HG03139 (cell line): ENCODE measurements around the gene NSMCE4A.
"Not testable (repeated sequence)": the region's sequence is repeated elsewhere in the genome, so short reads cannot be mapped to it uniquely, and the experiment has no call there.

Source experiments
- ATAC-seq: cut with Tn5 transposase; IDR thresholded peaks from one replicate; pipeline ENCODE4 v1.9.1; 2021; ENCODE audit not compliant: unreplicated experiment

Gene NSMCE4A, protein sequence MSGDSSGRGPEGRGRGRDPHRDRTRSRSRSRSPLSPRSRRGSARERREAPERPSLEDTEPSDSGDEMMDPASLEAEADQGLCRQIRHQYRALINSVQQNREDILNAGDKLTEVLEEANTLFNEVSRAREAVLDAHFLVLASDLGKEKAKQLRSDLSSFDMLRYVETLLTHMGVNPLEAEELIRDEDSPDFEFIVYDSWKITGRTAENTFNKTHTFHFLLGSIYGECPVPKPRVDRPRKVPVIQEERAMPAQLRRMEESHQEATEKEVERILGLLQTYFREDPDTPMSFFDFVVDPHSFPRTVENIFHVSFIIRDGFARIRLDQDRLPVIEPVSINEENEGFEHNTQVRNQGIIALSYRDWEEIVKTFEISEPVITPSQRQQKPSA

DNA sequence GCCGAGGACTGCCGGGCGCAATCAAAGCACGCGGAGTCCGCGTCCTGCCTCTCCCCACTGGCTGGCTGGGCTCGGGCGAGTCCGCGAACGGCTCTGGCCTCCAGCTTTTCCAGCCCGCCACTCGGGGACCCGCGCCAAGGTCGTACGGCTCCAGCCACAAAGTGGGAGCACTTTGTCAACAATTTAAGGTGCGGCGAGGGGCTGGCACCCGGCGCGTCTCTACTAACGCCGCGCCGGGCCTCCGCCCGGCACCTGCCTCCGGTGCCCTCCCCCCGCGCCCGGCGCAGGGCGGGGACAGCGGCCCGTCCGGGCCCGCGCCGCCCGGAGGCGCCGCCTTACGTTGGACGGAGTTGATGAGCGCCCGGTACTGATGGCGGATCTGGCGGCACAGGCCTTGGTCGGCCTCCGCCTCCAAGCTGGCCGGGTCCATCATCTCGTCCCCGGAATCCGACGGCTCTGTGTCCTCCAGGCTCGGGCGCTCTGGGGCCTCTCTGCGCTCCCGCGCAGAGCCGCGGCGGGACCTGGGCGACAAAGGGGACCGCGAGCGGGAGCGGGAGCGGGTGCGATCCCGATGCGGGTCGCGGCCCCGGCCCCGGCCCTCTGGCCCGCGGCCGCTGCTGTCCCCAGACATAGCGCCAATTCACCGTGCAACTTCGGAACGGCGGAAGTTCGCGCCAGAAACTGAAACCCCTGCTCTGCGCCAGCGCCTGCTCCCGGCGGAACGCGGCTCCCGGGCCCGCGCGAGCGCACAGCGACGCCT lies at the start of gene NSMCE4A:
NSMCE4A (minus strand) TSS at position 683 of the 760 bp plus-strand sequence; CDS start at position 631, 52 bp downstream.
- peak; percentile 78 for ATAC-seq

- not testable (repeated sequence) for ATAC-seq
Observed at GRCh38 chr10:122023257-122023656, 48.2 kb upstream of the NSMCE4A start.

DNA sequence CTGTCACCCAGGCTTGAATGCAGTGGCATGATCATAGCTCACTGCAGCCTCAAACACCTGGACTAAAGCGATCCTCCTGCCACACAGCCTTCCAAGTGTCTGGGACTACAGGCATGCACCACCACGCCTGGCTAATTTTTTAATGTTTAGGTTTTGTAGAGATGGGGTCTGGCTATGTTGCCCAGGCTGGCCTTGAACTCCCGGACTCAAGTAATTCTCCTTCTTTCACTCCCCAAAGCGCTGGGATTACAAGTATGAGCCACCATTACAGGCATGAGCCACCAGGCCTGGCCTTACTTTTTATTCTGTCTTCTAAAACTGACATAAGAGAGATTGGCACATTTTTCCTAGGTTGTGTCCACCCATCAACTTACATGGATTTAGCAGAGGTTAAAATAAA lies 47.3 kb upstream of the NSMCE4A start:
- no peak for ATAC-seq

DNA sequence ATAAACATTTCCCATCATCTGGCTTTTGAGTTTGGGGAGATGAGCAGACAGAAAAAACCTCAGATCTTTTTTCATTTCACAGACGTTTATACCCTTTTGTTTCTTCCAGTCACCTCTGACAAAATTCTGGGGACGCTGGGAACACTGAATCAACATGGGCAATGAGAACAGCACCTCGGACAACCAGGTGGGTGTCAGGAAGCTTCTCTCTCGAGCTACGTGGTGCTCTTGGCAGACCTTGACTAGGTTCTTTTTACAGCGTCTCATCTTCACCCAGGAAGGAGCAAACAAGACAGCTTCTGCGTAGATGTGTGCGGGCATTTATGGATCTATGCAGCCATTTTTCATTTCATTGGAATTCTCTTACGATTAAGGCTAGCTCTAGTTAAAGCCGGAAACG lies 46.8 kb upstream of the NSMCE4A start:
- no peak for ATAC-seq

DNA sequence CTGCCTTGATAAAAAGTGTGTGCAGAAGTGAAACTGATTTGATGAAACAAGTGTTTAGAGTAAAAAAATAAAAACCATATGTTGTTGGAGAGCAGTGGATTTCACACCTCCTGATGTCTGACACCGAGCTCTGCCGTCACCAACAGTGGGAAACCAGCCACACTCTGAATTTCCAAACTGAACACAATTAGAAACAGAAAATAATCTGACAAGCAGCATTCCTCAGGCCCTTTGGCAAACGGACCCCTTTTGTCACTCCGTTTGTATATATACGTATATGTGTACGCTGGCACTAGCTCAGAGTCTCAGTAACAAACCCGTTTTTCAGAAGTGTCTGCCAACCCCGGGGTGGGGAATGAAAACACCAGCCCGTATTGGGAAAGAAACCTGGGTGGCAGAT lies 46.4 kb upstream of the NSMCE4A start:
- ATAC-seq, result no peak

- ATAC-seq, result no peak
Observed at GRCh38 chr10:122020226-122020625, 45.2 kb upstream of the NSMCE4A start.

GRCh38 chr10:122019414-122019975 lies 44.5 kb upstream of the NSMCE4A start:
- ATAC-seq, result no peak

GRCh38 chr10:122018951-122019413 lies 44.0 kb upstream of the NSMCE4A start:
- ATAC-seq, result no peak

DNA sequence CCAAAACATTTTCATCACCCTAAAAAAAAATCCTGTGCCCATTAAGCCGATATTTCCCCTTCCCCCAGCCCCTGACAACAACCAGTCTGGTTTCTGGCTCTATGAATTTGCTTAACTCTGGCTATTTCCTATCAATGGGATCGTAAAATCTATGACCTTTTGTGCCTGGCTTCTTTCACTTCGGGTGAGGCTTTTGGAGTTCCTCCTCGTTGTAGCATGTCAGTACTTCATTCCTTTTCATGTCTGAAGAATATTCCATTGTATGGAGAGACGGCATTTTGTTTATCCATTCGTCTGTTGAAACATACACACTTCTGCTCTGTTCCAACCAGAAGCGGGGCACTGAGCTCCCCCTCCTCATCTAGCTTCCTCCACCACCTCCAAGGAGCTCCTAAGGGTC lies 43.5 kb upstream of the NSMCE4A start:
- no peak for ATAC-seq

- not testable (repeated sequence) for ATAC-seq
Observed at GRCh38 chr10:122017926-122018325, 42.9 kb upstream of the NSMCE4A start.

DNA sequence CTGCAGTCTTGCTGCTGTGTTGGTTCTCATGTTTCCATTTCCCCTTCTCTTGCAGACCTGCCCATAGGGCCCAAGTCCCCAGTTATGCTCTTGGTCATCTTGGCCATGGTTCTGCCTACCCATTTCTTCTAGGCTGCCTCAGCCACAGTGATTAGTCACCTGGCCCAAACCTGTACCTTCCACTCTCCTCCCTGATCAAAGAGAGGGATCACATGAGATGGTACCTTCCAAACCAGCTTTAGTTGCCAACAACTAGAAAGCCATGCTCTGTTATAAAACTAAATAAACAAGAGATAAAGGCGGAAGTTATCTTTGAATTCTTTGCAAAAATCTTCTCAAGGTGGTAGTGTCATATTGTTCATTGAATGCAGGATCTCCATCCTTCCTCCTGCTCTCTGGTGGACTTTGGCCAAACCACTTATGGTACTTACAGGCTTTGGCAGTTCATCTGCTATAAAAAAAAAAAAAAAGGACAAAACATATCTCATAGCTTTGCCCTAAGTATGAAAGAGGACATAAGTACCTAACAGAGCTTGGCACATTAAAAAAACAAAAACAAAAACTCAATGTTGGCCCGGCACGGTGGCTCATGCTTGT lies 39.7 kb upstream of the NSMCE4A start:
- ATAC-seq, result no peak

GRCh38 chr10:122013311-122013780 lies 38.3 kb upstream of the NSMCE4A start:
- ATAC-seq, result no peak

DNA sequence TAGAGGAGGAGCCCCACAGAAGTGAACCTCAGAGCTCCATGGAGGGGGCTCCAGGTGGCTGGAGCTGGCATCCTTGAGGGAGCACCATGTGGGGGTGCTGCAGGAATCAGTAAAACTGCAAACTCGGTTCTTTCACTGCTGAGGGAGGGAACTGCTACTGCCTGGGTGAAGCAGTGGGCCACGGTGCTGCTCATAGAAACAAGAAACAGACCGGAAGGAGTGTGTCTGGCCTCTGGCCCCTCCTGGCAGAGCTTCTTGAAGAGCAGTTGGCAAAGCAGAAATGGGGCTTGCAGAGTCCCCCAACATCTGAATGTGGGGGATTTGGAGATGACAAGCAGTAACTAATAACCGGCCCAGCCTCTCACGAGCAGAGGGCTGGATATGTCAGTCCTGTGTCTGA lies 37.7 kb upstream of the NSMCE4A start:
- no peak for ATAC-seq

DNA sequence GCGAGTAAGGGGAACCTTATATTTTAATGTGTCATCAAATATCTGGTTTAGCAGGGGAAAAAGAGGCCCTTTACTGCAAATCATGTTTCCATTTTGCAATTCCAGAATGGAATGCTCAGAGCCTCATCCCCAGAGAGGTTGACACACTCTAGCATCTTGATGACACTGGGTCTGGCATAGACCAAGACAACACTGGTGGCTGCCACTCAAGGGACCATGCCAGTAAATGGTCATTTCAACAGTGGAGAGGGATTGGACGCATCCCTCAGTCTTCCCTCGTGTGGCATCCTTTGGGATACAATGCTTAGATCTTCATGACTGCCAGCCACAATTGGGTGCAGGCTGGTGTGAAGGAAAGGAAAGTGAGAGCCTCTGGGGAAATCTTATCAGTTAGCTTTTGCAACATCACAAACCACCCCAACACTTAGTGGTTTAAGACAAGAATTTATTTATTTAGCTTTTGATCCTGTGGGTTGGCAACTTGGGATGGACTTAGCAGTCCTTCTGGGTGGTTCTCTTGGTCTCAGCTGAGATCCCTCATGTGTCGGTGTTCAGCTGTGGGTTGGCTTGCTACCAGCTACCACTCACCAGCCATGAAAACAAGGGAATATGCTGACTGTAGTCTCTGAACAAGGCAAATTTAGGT lies 35.5 kb upstream of the NSMCE4A start:
- no peak for ATAC-seq

DNA sequence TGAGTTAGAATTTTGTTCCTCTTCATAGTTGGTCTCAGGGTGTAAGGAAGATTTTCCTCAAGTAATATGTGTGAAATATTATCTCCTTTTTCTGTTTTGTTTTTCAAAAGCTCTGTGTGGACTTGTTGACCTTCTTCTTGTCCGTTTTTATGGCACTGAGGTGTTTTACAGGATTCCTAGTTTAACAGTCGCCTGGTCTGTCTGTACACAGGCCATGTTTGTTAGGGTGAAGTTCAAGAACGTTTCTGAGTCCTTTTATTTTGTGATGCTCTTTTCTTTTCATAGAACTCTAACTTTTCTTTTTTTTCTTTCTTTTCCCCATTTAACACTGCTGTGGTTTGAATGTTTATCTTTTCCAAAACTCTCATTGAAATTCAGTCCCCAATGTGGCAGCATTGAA lies 32.4 kb upstream of the NSMCE4A start:
- no peak for ATAC-seq

GRCh38 chr10:122001698-122002097 lies 26.7 kb upstream of the NSMCE4A start:
- ATAC-seq, result no peak

DNA sequence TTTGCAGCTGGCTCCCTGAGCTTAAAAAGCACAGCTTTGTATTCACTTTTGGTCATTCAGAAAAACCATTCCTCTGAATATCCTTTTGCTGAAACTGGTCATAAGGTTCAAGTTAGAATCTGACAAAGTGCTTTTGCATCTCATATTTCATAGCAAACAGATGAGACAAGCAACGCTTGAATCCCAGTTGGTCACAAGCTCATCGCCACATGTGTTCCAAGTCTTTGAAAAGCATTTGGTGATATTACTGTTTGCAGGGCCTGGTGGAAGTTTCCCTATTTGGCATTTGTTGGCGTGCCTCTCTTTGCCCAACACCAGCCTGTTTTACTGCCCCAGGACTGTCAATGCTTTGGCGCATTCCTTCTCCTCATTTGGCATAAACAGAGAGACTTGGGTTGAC lies 24.3 kb upstream of the NSMCE4A start:
- ATAC-seq, result no peak

DNA sequence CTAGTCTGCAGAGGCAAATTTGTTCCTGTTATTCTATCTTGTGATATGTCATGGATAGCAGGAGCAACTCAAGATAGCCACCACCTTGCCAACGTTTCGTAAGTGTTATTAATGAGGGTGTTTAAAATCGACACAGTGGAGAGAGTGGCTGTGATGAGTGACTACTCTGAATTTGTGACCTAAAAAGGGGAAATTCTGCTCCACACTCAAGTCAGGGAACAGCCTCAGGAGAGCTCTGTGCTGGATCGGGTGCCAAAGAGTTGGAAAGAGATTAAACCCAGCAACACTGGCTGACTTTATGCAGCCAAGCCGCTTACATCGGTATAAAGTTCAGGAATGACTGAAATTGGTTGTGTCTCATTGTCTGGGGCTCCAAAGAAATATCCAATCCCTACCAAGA lies 23.4 kb upstream of the NSMCE4A start:
- ATAC-seq, result no peak

DNA sequence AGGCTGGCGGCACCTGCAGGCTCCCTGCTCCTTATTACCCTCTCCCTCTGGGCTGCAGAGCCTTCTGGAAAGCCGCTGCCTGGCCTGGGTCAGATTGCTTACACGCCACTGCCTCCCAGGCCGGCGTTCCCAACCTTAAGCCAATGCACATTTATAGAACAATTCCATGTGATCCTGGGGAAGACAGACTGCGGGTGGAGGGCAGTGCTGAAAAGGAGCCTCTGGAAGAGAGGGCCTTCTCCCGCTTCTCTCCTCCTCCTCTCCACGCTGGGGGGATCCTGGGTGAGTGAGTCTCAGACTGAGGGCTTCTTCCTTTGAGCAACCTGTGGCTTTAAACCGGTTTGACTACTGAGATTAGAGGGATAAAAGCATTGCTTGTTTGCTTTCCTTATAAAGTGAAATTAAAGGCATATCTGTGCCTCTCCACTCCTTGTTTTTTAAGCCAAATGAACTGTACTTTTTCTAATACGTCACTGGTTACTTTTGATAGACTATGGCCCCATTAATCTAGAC lies 19.5 kb upstream of the NSMCE4A start:
- ATAC-seq, result no peak

GRCh38 chr10:121991727-121992126 lies 16.7 kb upstream of the NSMCE4A start:
- not testable (repeated sequence) for ATAC-seq
